Vagina (tissue), 2 donors: Measurements from ENCODE around the gene TGIF2. TPM values are rescaled to one million over a fixed set of nuclear protein-coding genes. Genes with fewer than 3 reads are reported as not detected.

ENCODE experiments used
- DNase-seq, 2 donors: peaks; one replicate each; pipeline ENCODE4 v3.0.0-alpha.2; 2017; ENCODE audit errors: extremely low spot score in 2 of 2
- H3K27ac ChIP-seq: fragments of 200-600 bp; sonication (generic); one replicate; pipeline ENCODE4 v1.5.1; 2019
- H3K27me3 ChIP-seq: fragments of 200-600 bp; sonication (generic); one replicate; pipeline ENCODE4 v1.5.1; 2019
- H3K36me3 ChIP-seq, 2 donors: fragments of 200-600 bp; sonication (generic); one replicate each; pipeline ENCODE4 v1.5.1; 2017 to 2019
- H3K4me1 ChIP-seq: fragments of 200-600 bp; sonication (generic); one replicate; pipeline ENCODE4 v1.5.1; 2019
- H3K4me3 ChIP-seq, 2 donors: fragments of 200-600 bp; sonication (generic); 1 replicate in 1 of 2; 2 replicates in 1 of 2; pipeline ENCODE4 v1.5.1; 2016 to 2019
- H3K9me3 ChIP-seq: fragments of 200-600 bp; sonication (generic); one replicate; pipeline ENCODE4 v1.5.1; 2019
- POLR2A ChIP-seq, 2 donors: fragments of 450-650 bp; IDR thresholded peaks; one replicate each; pipeline ENCODE4 v1.6.1; 2017; ENCODE audit warnings: antibody characterized with exemption in 2 of 2, mild to moderate bottlenecking in 2 of 2, moderate library complexity in 2 of 2
- POLR2AphosphoS5 ChIP-seq, 2 donors: sonication (generic); formaldehyde crosslinking; IDR thresholded peaks; one replicate each; pipeline ENCODE4 v1.9.0; 2017; ENCODE audit warnings: antibody characterized with exemption in 2 of 2, mild to moderate bottlenecking in 2 of 2, low read depth in 1 of 2; ENCODE audit not compliant: insufficient read depth in 1 of 2
- intact Hi-C: fragments of 100-400 bp; cut with DNase I; formaldehyde crosslinking; loops from one replicate; pipeline ENCODE4 v1.15.1; 2023
- total RNA-seq: library from RNA; depleted of rRNA; stranded (reverse); fragments of >200 nt; gene quantifications from one replicate; pipeline ENCODE4 v1.2.3, GENCODE V29; 2016
- TF ChIP-seq, protein P1 (sequence below), 3 experiments: fragments of 450-650 bp in 2 of 3; fragments of 200-600 bp in 1 of 3; sonication (generic) in 1 of 3; IDR thresholded peaks; one replicate each; pipeline ENCODE4 v1.5.1; 2017 to 2019; ENCODE audit warnings: antibody characterized with exemption in 3 of 3, mild to moderate bottlenecking in 2 of 3, moderate library complexity in 2 of 3

Gene TGIF2
- total RNA-seq, 1 donor from 2014 or later = 9.3 TPM

- peaks cover 0 to 5% of the 10 kb centered on the region in 2 donors for H3K36me3 ChIP-seq
- intact Hi-C loops = loop anchor here (5.0 kb wide), 1 partner anchor 34 kb away; no protein-coding TSS in a partner anchor
These were observed 17.9 kb downstream of the TGIF2 start for GRCh38 chr20:36591281-36591680.

DNA sequence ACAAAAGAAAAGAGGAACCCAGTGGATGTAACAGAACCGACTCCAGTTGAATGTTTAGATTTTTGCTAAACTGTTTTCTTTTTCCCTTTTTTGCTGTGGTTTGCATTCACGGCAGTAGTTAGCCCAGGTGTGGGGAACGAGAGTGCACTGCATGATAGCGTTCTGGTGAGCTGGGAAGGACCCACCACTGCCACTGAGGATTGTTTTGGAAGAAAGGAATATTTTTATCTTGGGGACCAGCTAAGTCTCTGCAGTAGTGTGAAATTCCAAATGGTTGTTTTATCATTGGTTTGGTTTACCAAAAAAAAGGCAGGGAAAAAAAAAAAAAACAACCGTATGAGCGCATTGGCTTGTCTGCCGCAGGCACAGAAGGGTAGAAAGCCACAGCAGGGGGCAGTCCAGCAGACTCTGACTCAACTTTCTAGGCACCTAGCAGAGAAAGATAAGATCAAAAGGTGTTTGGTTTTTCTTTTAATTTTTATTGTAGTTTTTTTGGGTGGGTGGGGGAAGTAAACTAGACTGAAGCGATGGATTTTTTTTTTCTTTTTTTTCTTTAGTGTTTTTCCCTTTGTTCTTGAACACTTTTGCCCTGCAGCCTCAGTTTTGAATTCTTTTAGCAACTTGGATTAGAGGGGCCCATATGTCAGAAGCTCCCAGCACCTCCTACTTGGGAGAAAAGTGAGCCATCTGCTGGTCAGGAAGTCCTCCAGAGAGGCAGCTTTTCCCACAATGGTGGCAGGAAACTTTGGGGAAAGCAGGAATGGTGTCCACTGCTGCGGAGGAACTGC lies 18.7 kb downstream of the TGIF2 start:
- Histone ChIP-seq H3K27me3 (no peaks in the 10 kb centered on the region), H3K27ac (no peak overlapping the region), H3K4me3 (no peak overlapping the region), H3K36me3 (peaks cover 0 to 5% of the 10 kb centered on the region in 2 donors), H3K4me1 (no peaks in the 10 kb centered on the region), H3K9me3 (no peaks in the 10 kb centered on the region)
- DNase-seq = no peak
- intact Hi-C loops = loop anchor here (5.0 kb wide), 1 partner anchor 35 kb away; no protein-coding TSS in a partner anchor
- TF ChIP-seq, protein P1, sequence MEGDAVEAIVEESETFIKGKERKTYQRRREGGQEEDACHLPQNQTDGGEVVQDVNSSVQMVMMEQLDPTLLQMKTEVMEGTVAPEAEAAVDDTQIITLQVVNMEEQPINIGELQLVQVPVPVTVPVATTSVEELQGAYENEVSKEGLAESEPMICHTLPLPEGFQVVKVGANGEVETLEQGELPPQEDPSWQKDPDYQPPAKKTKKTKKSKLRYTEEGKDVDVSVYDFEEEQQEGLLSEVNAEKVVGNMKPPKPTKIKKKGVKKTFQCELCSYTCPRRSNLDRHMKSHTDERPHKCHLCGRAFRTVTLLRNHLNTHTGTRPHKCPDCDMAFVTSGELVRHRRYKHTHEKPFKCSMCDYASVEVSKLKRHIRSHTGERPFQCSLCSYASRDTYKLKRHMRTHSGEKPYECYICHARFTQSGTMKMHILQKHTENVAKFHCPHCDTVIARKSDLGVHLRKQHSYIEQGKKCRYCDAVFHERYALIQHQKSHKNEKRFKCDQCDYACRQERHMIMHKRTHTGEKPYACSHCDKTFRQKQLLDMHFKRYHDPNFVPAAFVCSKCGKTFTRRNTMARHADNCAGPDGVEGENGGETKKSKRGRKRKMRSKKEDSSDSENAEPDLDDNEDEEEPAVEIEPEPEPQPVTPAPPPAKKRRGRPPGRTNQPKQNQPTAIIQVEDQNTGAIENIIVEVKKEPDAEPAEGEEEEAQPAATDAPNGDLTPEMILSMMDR (IDR thresholded peaks at IDR 0.05) = peak; percentile 15 to 31 (median 27)
- no peak for TF ChIP-seq POLR2AphosphoS5 (IDR thresholded peaks at IDR 0.05; ENCODE audit: insufficient read depth in 1 of 2, low read depth in 1 of 2)
- no peak for TF ChIP-seq POLR2A (IDR thresholded peaks at IDR 0.05)

More at GRCh38 chr20:36591281-36591680, 17.9 kb downstream of the TGIF2 start:
- H3K9me3 ChIP-seq = no peaks in the 10 kb centered on the region
- no peaks in the 10 kb centered on the region for H3K27me3 ChIP-seq
- no peak overlapping the region for H3K27ac ChIP-seq
- H3K4me1 ChIP-seq = no peaks in the 10 kb centered on the region
- no peak for TF ChIP-seq POLR2A (IDR thresholded peaks at IDR 0.05)
- TF ChIP-seq, protein P1 (IDR thresholded peaks at IDR 0.05) = no peak
- TF ChIP-seq POLR2AphosphoS5 (IDR thresholded peaks at IDR 0.05; ENCODE audit: insufficient read depth in 1 of 2, low read depth in 1 of 2) = no peak
- no peak for DNase-seq
- H3K4me3 ChIP-seq = no peak overlapping the region

GRCh38 chr20:36593347-36593929 lies 20.0 kb downstream of the TGIF2 start:
- Histone ChIP-seq H3K27me3 (no peaks in the 10 kb centered on the region), H3K36me3 (peaks cover 0 to 5% of the 10 kb centered on the region in 2 donors), H3K4me3 (no peak overlapping the region), H3K9me3 (no peaks in the 10 kb centered on the region), H3K4me1 (no peaks in the 10 kb centered on the region), H3K27ac (no peak overlapping the region)
- TF ChIP-seq, protein P1 (IDR thresholded peaks at IDR 0.05) = no peak
- TF ChIP-seq POLR2A (IDR thresholded peaks at IDR 0.05) = no peak
- no peak for TF ChIP-seq POLR2AphosphoS5 (IDR thresholded peaks at IDR 0.05; ENCODE audit: insufficient read depth in 1 of 2, low read depth in 1 of 2)
- intact Hi-C loops = loop anchor here (5.0 kb wide), 1 partner anchor 36 kb away; no protein-coding TSS in a partner anchor
- DNase-seq = no peak

DNA sequence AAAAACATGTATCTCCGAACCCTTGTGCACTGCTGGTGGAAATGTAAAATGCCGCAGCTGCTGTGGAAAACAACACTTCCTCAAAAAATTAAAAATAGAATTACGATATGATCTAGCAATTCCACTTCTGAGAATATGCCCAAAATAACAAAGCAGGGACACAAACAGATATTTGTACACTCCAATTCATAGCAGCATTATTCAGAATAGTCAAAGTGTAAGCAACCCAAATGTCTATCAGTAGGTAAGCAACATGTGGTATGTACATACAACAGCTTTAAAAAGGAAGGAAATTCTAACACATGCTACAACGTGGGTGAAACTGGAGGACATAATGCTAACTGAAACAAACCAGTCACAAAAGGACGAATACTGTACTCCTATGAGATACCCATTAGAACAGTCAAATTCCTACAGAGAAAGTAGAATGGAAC lies 26.5 kb downstream of the TGIF2 start:
- Histone ChIP-seq H3K36me3 (no peaks in the 10 kb centered on the region), H3K4me3 (no peak overlapping the region), H3K4me1 (peaks cover 4% of the 10 kb centered on the region), H3K27ac (no peak overlapping the region), H3K9me3 (no peaks in the 10 kb centered on the region), H3K27me3 (no peaks in the 10 kb centered on the region)
- intact Hi-C loops = no loop called here
- no peak for DNase-seq
- TF ChIP-seq POLR2AphosphoS5 (IDR thresholded peaks at IDR 0.05; ENCODE audit: insufficient read depth in 1 of 2, low read depth in 1 of 2) = no peak
- TF ChIP-seq, protein P1 (IDR thresholded peaks at IDR 0.05) = no peak
- no peak for TF ChIP-seq POLR2A (IDR thresholded peaks at IDR 0.05)
